Measurements from ENCODE around the gene ACOT9. TPM values are rescaled to one million over a fixed set of nuclear protein-coding genes. Genes with fewer than 3 reads are reported as not detected.
A peak's percentile ranks its signal among the peaks of the same experiment; 100 is the strongest.
"Not testable (repeated sequence)": the region's sequence is repeated elsewhere in the genome, so short reads cannot be mapped to it uniquely, and the experiment has no call there.

The ACOT9 gene
- total and polyA plus RNA-seq, 5 donors from 2014 or later, result 20.0 to 51.6 (median 26.3) TPM

DNA sequence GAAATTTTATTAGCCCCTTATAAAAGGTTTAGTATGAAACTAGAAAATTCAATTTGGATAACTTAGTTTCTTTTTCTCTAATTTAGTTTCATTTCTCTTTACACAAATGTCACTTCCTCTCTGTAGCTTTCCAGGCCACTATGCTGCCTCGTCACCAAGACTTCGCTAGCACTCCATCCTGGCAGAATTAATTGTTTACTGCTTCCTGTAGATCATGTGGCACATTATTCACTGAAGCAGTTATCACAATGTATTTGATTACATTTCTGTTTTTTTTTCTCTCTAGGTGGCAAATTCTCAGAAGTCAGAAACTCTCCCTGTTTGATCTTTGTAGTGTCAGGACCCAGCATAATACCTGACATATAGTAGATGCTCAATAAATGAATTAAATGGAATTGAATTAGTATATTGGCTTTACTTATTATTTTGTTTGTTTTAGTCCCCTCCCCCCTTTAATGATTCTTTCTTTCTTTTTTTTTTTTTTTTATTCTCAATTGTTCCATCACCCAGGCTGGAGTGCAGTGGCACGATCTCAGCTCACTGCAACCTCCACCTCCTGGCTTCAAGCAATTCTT lies 30.6 kb upstream of the ACOT9 start:
- H3K27me3 Mint-ChIP-seq, result no peaks in the 10 kb centered on the region
- H3K9me3 ChIP-seq (ENCODE audit: control insufficient read depth in 2 of 2, low read length in 2 of 2), result no peaks in the 10 kb centered on the region
- H3K4me1 Mint-ChIP-seq, result peaks cover 4 to 15% (median 10%) of the 10 kb centered on the region in 4 donors
- no peaks in the 10 kb centered on the region for H3K36me3 Mint-ChIP-seq
- peak; percentile 7 to 82 (median 55) for DNase-seq
- no peaks in the 10 kb centered on the region for H3K36me3 ChIP-seq (ENCODE audit: control insufficient read depth, insufficient read depth, low read length)
- peaks cover 0 to 2% (median 0%) of the 10 kb centered on the region in 7 donors for H3K9me3 Mint-ChIP-seq
- H3K4me3 ChIP-seq (ENCODE audit: low read depth, low read length), result peak overlapping the region; percentile 53
- peak overlapping the region; percentile 77 for H3K27ac ChIP-seq (ENCODE audit: insufficient read depth, low read length, poor library complexity, severe bottlenecking)
- peak overlapping the region; percentile 93 to 96 (median 93) for H3K27ac Mint-ChIP-seq
- ATAC-seq (ENCODE audit: low read depth in 2 of 2), result peak; percentile 92 to 96
- H3K4me1 ChIP-seq (ENCODE audit: control insufficient read depth, insufficient read depth, low read length, poor library complexity, severe bottlenecking), result peaks cover 10% of the 10 kb centered on the region
- H3K27me3 ChIP-seq (ENCODE audit: control insufficient read depth, insufficient read depth, low read length), result no peaks in the 10 kb centered on the region
- peak overlapping the region; percentile 30 to 86 (median 54) for H3K4me3 Mint-ChIP-seq

DNA sequence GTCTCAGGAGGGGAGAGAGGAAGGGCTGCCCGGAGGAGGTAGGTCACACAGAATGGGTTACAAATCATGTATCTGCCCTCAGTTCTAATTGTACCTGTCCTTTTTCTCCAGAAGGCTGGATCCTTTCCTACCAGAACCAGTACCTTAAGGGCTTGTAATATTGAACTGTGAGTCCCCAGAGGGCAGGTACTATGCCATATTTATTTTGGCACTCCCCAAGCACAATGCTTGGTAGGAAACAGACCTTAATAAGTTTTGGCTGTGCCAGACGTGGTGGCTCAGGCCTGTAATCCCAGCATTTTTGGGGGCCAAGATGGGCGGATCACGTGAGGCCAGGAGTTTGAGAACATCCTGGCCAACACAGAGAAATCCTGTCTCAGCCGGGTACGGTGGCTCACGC lies 28.0 kb upstream of the ACOT9 start:
- not testable (repeated sequence) for DNase-seq; H3K27ac Mint-ChIP-seq; H3K27me3 Mint-ChIP-seq; H3K27me3 ChIP-seq (ENCODE audit: control insufficient read depth, insufficient read depth, low read length); H3K9me3 Mint-ChIP-seq; H3K4me3 ChIP-seq (ENCODE audit: low read depth, low read length); H3K36me3 ChIP-seq (ENCODE audit: control insufficient read depth, insufficient read depth, low read length); ATAC-seq (ENCODE audit: low read depth in 2 of 2); H3K27ac ChIP-seq (ENCODE audit: insufficient read depth, low read length, poor library complexity, severe bottlenecking); H3K9me3 ChIP-seq (ENCODE audit: control insufficient read depth in 2 of 2, low read length in 2 of 2); H3K4me3 Mint-ChIP-seq; H3K36me3 Mint-ChIP-seq
- peaks cover 4 to 18% (median 11%) of the 10 kb centered on the region in 4 donors for H3K4me1 Mint-ChIP-seq
- H3K4me1 ChIP-seq (ENCODE audit: control insufficient read depth, insufficient read depth, low read length, poor library complexity, severe bottlenecking), result peaks cover 10% of the 10 kb centered on the region

DNA sequence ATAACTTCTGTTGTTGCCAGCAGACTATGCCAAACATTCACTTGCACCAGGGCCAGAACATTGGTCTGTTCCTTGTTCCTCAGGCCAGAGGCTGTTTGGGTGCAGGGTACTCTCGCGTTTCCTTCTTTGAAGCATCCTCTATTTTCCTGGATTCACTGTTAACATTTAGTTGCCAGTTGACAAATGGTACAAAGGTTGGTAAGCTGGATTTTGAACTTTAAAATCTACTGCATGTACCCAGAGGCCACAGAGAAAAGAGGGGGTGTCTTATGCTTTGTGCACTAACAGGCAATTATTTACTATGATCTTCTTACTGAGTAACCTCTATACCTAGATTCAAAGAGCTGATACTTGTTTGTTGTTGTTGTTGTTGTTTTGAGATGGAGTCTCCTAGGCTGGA lies 27.1 kb upstream of the ACOT9 start:
- Histone ChIP-seq H3K4me3 (ENCODE audit: low read depth, low read length) (no peak overlapping the region), H3K36me3 (ENCODE audit: control insufficient read depth, insufficient read depth, low read length) (no peaks in the 10 kb centered on the region), H3K4me1 (ENCODE audit: control insufficient read depth, insufficient read depth, low read length, poor library complexity, severe bottlenecking) (peaks cover 10% of the 10 kb centered on the region), H3K27ac (ENCODE audit: insufficient read depth, low read length, poor library complexity, severe bottlenecking) (no peak overlapping the region), H3K9me3 (ENCODE audit: control insufficient read depth in 2 of 2, low read length in 2 of 2) (no peaks in the 10 kb centered on the region), H3K27me3 (ENCODE audit: control insufficient read depth, insufficient read depth, low read length) (no peaks in the 10 kb centered on the region)
- peaks cover 4 to 18% (median 11%) of the 10 kb centered on the region in 4 donors for H3K4me1 Mint-ChIP-seq
- peak overlapping the region in 1 of 4 donors; percentile 32 for H3K4me3 Mint-ChIP-seq
- no peaks in the 10 kb centered on the region for H3K36me3 Mint-ChIP-seq
- H3K27ac Mint-ChIP-seq, result no peak overlapping the region
- no peak for DNase-seq
- peaks cover 0 to 2% (median 0%) of the 10 kb centered on the region in 7 donors for H3K9me3 Mint-ChIP-seq
- no peak for ATAC-seq (ENCODE audit: low read depth in 2 of 2)
- H3K27me3 Mint-ChIP-seq, result no peaks in the 10 kb centered on the region

DNA sequence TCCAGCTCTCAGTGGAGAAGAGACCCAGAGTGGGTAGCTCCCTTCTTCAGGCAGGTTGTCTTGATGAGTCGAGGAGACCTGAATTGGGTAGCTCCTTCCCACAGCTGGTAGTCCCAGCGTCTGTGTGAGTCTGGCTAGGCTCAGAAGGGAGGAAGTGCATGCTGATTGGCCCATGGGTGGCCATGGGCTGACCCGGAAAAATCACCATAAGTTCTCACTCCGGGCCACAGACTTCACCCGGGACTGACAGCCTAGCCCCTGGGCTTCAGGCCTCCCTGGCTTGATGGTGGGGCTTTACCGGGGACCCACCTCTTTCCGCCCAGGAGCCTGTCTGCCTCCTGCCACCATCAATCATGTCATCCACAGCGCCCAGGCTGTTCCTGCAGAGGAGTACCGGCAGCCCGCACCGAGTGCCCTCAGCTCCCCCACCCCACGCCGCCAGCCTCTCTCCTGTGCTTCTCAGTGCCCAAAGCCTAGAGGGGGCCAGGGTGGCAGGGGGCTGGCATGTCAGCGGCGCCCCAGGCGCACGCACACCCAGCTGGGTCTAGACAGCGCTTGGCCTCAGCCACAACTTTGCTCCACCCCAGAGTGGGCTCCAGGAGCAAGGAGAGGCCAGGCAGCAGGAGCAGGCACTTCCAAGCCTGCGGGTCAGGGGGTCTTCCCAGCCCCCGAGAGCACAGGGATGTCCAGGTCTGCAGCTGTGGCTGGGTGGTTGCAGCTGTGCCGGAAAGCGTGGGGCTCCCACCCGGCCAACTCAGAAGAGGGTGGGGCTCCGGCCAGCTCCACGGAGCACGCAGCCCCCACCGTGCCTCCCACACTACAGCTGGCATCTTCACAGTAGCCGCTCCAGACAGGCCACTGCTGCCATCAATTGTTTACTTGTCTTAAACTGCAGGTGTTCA lies 23.8 kb upstream of the ACOT9 start:
- Mint-ChIP-seq H3K27me3 (no peaks in the 10 kb centered on the region), H3K36me3 (no peaks in the 10 kb centered on the region), H3K9me3 (peaks cover 0 to 2% (median 0%) of the 10 kb centered on the region in 7 donors), H3K27ac (peak overlapping the region in 2 of 3 donors; percentile 81 to 83), H3K4me1 (peaks cover 0 to 10% (median 4%) of the 10 kb centered on the region in 4 donors), H3K4me3 (peak overlapping the region in 3 of 4 donors; percentile 55 to 89 (median 61))
- H3K36me3 ChIP-seq (ENCODE audit: control insufficient read depth, insufficient read depth, low read length), result no peaks in the 10 kb centered on the region
- peak overlapping the region; percentile 14 for H3K27ac ChIP-seq (ENCODE audit: insufficient read depth, low read length, poor library complexity, severe bottlenecking)
- H3K4me3 ChIP-seq (ENCODE audit: low read depth, low read length), result peak overlapping the region; percentile 53
- H3K27me3 ChIP-seq (ENCODE audit: control insufficient read depth, insufficient read depth, low read length), result no peaks in the 10 kb centered on the region
- H3K9me3 ChIP-seq (ENCODE audit: control insufficient read depth in 2 of 2, low read length in 2 of 2), result no peaks in the 10 kb centered on the region
- DNase-seq (peak in 1 of 3 donors; percentile 56), ATAC-seq (ENCODE audit: low read depth in 2 of 2) (peak; percentile 28 to 46)
- no peaks in the 10 kb centered on the region for H3K4me1 ChIP-seq (ENCODE audit: control insufficient read depth, insufficient read depth, low read length, poor library complexity, severe bottlenecking)

DNA sequence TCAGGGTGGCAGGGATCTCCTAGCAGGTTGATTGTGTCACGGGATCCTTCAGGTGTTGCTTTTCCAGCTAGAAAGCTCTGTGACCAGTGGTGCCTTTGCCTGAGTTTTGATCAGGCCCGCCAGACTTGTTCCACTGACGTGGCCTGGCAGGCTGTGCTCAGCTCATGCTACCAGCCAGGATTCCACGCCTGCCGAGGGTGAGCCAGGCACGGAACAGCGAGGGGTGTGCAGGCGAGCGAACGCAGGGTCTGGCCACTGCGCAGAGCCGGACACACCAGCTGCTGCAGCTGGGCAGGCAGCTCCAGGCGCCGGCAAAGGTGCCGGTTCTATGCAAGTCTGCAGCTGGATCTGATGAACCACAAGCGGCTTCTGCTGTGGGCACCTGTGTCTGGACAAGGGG lies 22.8 kb upstream of the ACOT9 start:
- Mint-ChIP-seq H3K27ac (no peak overlapping the region), H3K9me3 (peaks cover 0 to 2% (median 0%) of the 10 kb centered on the region in 7 donors), H3K4me1 (peaks cover 0 to 10% (median 4%) of the 10 kb centered on the region in 4 donors), H3K36me3 (no peaks in the 10 kb centered on the region), H3K4me3 (no peak overlapping the region), H3K27me3 (no peaks in the 10 kb centered on the region)
- Histone ChIP-seq H3K4me3 (ENCODE audit: low read depth, low read length) (no peak overlapping the region), H3K27ac (ENCODE audit: insufficient read depth, low read length, poor library complexity, severe bottlenecking) (no peak overlapping the region), H3K9me3 (ENCODE audit: control insufficient read depth in 2 of 2, low read length in 2 of 2) (no peaks in the 10 kb centered on the region), H3K27me3 (ENCODE audit: control insufficient read depth, insufficient read depth, low read length) (no peaks in the 10 kb centered on the region), H3K36me3 (ENCODE audit: control insufficient read depth, insufficient read depth, low read length) (no peaks in the 10 kb centered on the region), H3K4me1 (ENCODE audit: control insufficient read depth, insufficient read depth, low read length, poor library complexity, severe bottlenecking) (no peaks in the 10 kb centered on the region)
- DNase-seq (no peak), ATAC-seq (ENCODE audit: low read depth in 2 of 2) (no peak)

DNA sequence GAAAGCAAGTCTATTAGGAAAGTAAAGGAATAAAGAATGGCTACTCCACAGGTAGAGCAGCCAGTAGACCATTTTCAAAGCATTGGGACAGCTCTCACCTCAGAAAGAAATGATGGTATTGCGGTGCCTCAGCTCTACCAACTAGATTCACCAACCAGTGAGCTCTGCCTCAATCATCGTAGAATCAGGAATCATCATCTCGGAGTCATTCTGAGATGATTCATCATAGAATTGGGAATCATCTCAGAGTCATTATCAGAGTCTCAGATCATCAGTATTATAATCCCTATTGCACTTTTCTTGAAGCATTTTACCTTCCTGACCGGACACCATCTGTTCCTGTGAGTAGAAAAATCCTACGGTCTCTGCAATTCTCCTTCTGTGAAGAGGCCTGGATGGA lies 22.4 kb upstream of the ACOT9 start:
- Histone ChIP-seq H3K4me1 (ENCODE audit: control insufficient read depth, insufficient read depth, low read length, poor library complexity, severe bottlenecking) (no peaks in the 10 kb centered on the region), H3K9me3 (ENCODE audit: control insufficient read depth in 2 of 2, low read length in 2 of 2) (no peaks in the 10 kb centered on the region), H3K27me3 (ENCODE audit: control insufficient read depth, insufficient read depth, low read length) (no peaks in the 10 kb centered on the region), H3K36me3 (ENCODE audit: control insufficient read depth, insufficient read depth, low read length) (no peaks in the 10 kb centered on the region), H3K4me3 (ENCODE audit: low read depth, low read length) (no peak overlapping the region), H3K27ac (ENCODE audit: insufficient read depth, low read length, poor library complexity, severe bottlenecking) (no peak overlapping the region)
- Mint-ChIP-seq H3K27me3 (no peaks in the 10 kb centered on the region), H3K4me1 (peaks cover 0 to 10% (median 4%) of the 10 kb centered on the region in 4 donors), H3K36me3 (no peaks in the 10 kb centered on the region), H3K27ac (peak overlapping the region in 1 of 3 donors; percentile 81), H3K9me3 (peaks cover 0 to 2% (median 0%) of the 10 kb centered on the region in 7 donors), H3K4me3 (no peak overlapping the region)
- ATAC-seq (ENCODE audit: low read depth in 2 of 2) (no peak), DNase-seq (no peak)

DNA sequence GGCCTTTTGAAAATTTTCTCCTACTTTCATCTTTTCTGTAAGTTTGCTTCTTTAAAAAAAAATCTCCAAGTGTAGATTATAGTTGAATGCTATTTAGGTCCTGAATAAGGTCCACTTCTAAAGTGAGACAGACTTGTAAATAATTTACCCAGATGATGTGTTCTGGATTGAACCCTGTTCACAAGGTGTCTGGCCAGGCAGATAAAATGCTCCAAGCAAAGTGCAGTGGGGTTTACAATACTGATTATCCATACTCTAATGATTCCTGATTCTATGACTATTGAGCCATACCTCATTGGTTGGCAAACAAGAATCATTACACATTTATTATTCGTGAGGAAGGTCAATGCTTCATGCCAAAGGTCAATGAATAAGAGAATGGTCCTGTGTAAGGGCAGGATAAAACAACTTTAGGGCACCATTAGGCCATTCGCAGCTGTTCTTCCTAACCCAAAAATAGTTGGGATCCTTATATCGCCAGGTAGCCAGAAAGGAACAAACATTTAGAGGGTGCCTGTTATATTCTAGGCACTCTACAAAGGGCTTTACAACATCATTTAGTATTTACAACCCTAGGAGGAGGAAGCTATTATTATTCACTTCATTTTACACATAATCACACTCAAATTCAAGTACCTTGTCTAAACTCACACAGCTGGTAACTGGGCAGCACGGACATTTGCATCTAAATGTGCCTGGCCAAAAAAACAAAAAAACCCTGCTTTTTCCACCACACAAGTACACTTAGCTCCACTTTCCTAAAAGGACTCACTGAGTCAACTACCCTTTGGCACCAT lies 21.3 kb upstream of the ACOT9 start:
- H3K9me3 ChIP-seq (ENCODE audit: control insufficient read depth in 2 of 2, low read length in 2 of 2), result no peaks in the 10 kb centered on the region
- H3K4me3 ChIP-seq (ENCODE audit: low read depth, low read length), result no peak overlapping the region
- H3K9me3 Mint-ChIP-seq, result peaks cover 0 to 2% (median 0%) of the 10 kb centered on the region in 7 donors
- ATAC-seq (ENCODE audit: low read depth in 2 of 2) (no peak), DNase-seq (no peak)
- no peaks in the 10 kb centered on the region for H3K27me3 ChIP-seq (ENCODE audit: control insufficient read depth, insufficient read depth, low read length)
- H3K36me3 Mint-ChIP-seq, result no peaks in the 10 kb centered on the region
- no peaks in the 10 kb centered on the region for H3K36me3 ChIP-seq (ENCODE audit: control insufficient read depth, insufficient read depth, low read length)
- no peaks in the 10 kb centered on the region for H3K4me1 ChIP-seq (ENCODE audit: control insufficient read depth, insufficient read depth, low read length, poor library complexity, severe bottlenecking)
- H3K27me3 Mint-ChIP-seq, result no peaks in the 10 kb centered on the region
- H3K4me1 Mint-ChIP-seq, result peaks cover 0 to 6% (median 4%) of the 10 kb centered on the region in 4 donors
- no peak overlapping the region for H3K27ac ChIP-seq (ENCODE audit: insufficient read depth, low read length, poor library complexity, severe bottlenecking)
- H3K27ac Mint-ChIP-seq, result peak overlapping the region in 1 of 3 donors; percentile 1
- H3K4me3 Mint-ChIP-seq, result no peak overlapping the region
